Heart left ventricle (tissue), 13 donors: ENCODE results near the gene DNM2.

Experiments
- CTCF ChIP-seq, 12 donors: fragments of 200-600 bp; sonication (generic) in 4 of 12; IDR thresholded peaks; one replicate each; pipeline versions ENCODE4 v1.5.0 to v1.8.0; 2018 to 2022; ENCODE audit warnings: antibody characterized with exemption in 12 of 12, mild to moderate bottlenecking in 5 of 12
- POLR2A ChIP-seq, 2 donors: fragments of 450-650 bp; IDR thresholded peaks; one replicate each; pipeline ENCODE4 v1.6.1; 2017; ENCODE audit warnings: antibody characterized with exemption in 2 of 2, mild to moderate bottlenecking in 2 of 2, moderate library complexity in 2 of 2
- donor health status: ischemic (EF 13 %, LVEDD 7.1; RV severe dilation, severe dysfunction).
- donor health status: DM: no; HTN: yes; CAD: no.
- donor health status: DM: no; HTN: no; CAD: no.
- donor health status: ischemic (EF 25% LVEDD 6.9; RV normal size, moderate dysfunction).
- donor health status: ischemic (EF 25% LVEDD 5.7; RV mildly dilated, moderate dysfunction).
- donor health status: ischemic (EF 35%, LVEDD 5.7; RV mildly dilated, moderate dysfunction).
- donor health status: nonischemic (EF 11% LVEDD 7.7; RV severe dilation, severe dysfunction).
- donor health status: DM: yes; HTN: yes; CAD: no.
- donor health status: PGD.
- donor health status: ischemic (EF 29% LVEDD 5.4; RV normal size, mild dysfunction).
- donor health status: nonischemic (EF 23%, LVEDD 6.1; RV moderate dilation, normal function).

- TF ChIP-seq CTCF (IDR thresholded peaks at IDR 0.05) (no peak), POLR2A (IDR thresholded peaks at IDR 0.05) (no peak)
Measured at GRCh38 chr19:10763411-10763810, 45.5 kb downstream of the DNM2 start.
